A673 (cell line): ENCODE measurements around the gene TMEM150C. TPM values are rescaled to one million over a fixed set of nuclear protein-coding genes. Genes with fewer than 3 reads are reported as not detected.

Source experiments
- BruUV-seq: library from RNA; stranded (reverse); fragments of 400-500 nt; replicated peaks from 2 replicates; lab custom pipeline; 2021; lab: Mats Ljungman, UMichigan
- CTCF ChIA-PET: fragments of 300-600 bp; sonication (Branson Sonifier 250); formaldehyde crosslinking; loops from one replicate; lab custom pipeline; 2022; ENCODE audit warnings: antibody characterized with exemption; lab: Charles Lee
- POLR2A ChIA-PET: fragments of 300-600 bp; sonication (Branson Sonifier 250); formaldehyde crosslinking; loops from one replicate; lab custom pipeline; 2022; ENCODE audit warnings: antibody characterized with exemption; ENCODE audit not compliant: low non-redundant PET; lab: Charles Lee
- DNase-seq: peaks from one replicate; pipeline ENCODE4 v3.0.0-alpha.2; 2015; ENCODE audit warnings: low spot score
- H3K27ac ChIP-seq: fragments of 200-600 bp; sonication (generic); 2 replicates; pipeline ENCODE4 v1.5.1; 2016; ENCODE audit warnings: mixed run types, low read depth, mild to moderate bottlenecking, mixed read lengths, antibody characterized with exemption, low read length; ENCODE audit not compliant: poor library complexity, severe bottlenecking
- H3K27me3 ChIP-seq: fragments of 200-600 bp; sonication (generic); replicated peaks from 2 replicates; pipeline ENCODE4 v1.6.1; 2017; ENCODE audit warnings: mixed run types, low read depth, mild to moderate bottlenecking, mixed read lengths, antibody characterized with exemption, low read length; ENCODE audit not compliant: insufficient read depth, poor library complexity
- H3K36me3 ChIP-seq: fragments of 200-600 bp; sonication (generic); 2 replicates; pipeline ENCODE4 v1.6.1; 2016; ENCODE audit warnings: mixed run types, mild to moderate bottlenecking, mixed read lengths, antibody characterized with exemption, low read length; ENCODE audit not compliant: insufficient read depth, poor library complexity, severe bottlenecking
- H3K4me1 ChIP-seq: fragments of 200-600 bp; sonication (generic); 2 replicates; pipeline ENCODE4 v1.6.1; 2017; ENCODE audit warnings: mixed run types, mild to moderate bottlenecking, mixed read lengths, antibody characterized with exemption, low read length; ENCODE audit not compliant: insufficient read depth, poor library complexity, severe bottlenecking
- H3K4me3 ChIP-seq: fragments of 200-600 bp; sonication (generic); 2 replicates; pipeline ENCODE4 v1.5.1; 2016; ENCODE audit warnings: low read depth, mixed run types, mild to moderate bottlenecking, mixed read lengths, low read length; ENCODE audit not compliant: poor library complexity, severe bottlenecking
- H3K9me3 ChIP-seq: fragments of 200-600 bp; sonication (generic); 2 replicates; pipeline ENCODE4 v1.6.1; 2016; ENCODE audit warnings: mixed run types, low read depth, mild to moderate bottlenecking, mixed read lengths, antibody characterized with exemption, low read length; ENCODE audit not compliant: poor library complexity, severe bottlenecking
- EZH2 ChIP-seq: fragments of 200-600 bp; sonication (generic); IDR thresholded peaks from 2 replicates; pipeline ENCODE4 v1.6.1; 2017; ENCODE audit warnings: borderline replicate concordance, low read depth, mild to moderate bottlenecking, mixed read lengths, antibody characterized with exemption, low read length; ENCODE audit not compliant: poor library complexity, severe bottlenecking
- intact Hi-C: fragments of 100-400 bp; cut with micrococcal nuclease; formaldehyde crosslinking; loops from one replicate; pipeline ENCODE4 v1.10.0; 2022; ENCODE audit not compliant: unreplicated experiment
- total RNA-seq: library from RNA; stranded (reverse); gene quantifications from 2 replicates; pipeline ENCODE4 v1.2.3, GENCODE V29; 2021
- TF ChIP-seq, protein P1 (sequence below): fragments of 300-800, 200-600 bp; sonication (generic); conservative IDR thresholded peaks from 2 replicates; pipeline ENCODE4 v1.5.1; 2017; ENCODE audit warnings: low read depth, mild to moderate bottlenecking, antibody characterized with exemption, low read length, moderate library complexity, mixed read lengths

TMEM150C gene
- total RNA-seq, 1 experiment from 2014 or later: 0.34 TPM

DNA sequence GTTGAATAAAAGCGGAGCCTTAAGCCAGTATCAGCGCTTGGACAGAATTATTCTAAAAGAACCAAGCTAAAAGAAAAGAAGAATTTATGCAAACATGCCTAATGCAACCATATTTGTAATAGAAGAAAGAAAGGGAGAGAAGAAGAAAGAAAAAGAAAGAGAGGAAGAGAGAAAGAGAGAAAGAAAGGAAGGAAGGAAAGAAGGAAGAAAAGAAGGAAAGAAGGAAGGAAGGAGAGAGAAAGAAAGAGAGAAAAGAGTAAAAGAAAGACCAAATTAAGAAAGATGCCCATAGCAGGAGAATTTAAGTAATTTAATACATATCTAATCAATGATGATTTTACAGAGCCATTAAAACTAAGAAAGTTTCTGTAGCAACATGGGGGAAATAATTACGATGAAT, 30.9 kb upstream of the TMEM150C start:
- Histone ChIP-seq H3K4me3 (no peak overlapping the region), H3K4me1 (no peaks in the 10 kb centered on the region), H3K27me3 (peaks cover 4% of the 10 kb centered on the region), H3K9me3 (no peaks in the 10 kb centered on the region), H3K36me3 (no peaks in the 10 kb centered on the region), H3K27ac (no peak overlapping the region)
- DNase-seq: no peak
- intact Hi-C loops: no loop called here
- POLR2A ChIA-PET: no interaction called here
- TF ChIP-seq EZH2: no peak
- TF ChIP-seq, protein P1, sequence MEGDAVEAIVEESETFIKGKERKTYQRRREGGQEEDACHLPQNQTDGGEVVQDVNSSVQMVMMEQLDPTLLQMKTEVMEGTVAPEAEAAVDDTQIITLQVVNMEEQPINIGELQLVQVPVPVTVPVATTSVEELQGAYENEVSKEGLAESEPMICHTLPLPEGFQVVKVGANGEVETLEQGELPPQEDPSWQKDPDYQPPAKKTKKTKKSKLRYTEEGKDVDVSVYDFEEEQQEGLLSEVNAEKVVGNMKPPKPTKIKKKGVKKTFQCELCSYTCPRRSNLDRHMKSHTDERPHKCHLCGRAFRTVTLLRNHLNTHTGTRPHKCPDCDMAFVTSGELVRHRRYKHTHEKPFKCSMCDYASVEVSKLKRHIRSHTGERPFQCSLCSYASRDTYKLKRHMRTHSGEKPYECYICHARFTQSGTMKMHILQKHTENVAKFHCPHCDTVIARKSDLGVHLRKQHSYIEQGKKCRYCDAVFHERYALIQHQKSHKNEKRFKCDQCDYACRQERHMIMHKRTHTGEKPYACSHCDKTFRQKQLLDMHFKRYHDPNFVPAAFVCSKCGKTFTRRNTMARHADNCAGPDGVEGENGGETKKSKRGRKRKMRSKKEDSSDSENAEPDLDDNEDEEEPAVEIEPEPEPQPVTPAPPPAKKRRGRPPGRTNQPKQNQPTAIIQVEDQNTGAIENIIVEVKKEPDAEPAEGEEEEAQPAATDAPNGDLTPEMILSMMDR: no peak
- BruUV-seq: no TSS peak
- CTCF ChIA-PET: no interaction called here

DNA sequence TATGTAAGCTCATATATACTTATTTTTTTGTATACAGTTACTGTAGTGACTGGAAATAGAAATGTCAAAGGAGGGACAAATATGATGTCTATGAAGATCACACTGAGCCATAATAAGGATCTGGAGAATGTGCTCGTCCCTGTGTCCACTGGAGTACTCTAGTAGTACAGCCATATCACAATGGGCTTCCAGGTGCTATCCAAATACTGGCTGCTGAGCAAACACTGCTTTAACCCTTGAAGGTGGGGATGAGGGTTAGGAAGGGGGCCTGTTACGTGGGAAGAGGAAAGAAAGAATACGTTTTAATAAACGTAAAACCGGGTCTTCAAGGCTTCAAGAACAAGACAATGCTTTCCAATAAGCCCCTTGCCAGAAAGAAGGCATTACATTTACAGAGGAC, 29.8 kb upstream of the TMEM150C start:
- no peak for TF ChIP-seq EZH2
- TF ChIP-seq, protein P1: no peak
- H3K4me3 ChIP-seq: no peak overlapping the region
- no peaks in the 10 kb centered on the region for H3K4me1 ChIP-seq
- CTCF ChIA-PET: no interaction called here
- H3K27me3 ChIP-seq: peaks cover 4% of the 10 kb centered on the region
- no peaks in the 10 kb centered on the region for H3K9me3 ChIP-seq
- H3K36me3 ChIP-seq: no peaks in the 10 kb centered on the region
- intact Hi-C loops: no loop called here
- DNase-seq: no peak
- no peak overlapping the region for H3K27ac ChIP-seq
- POLR2A ChIA-PET: no interaction called here
- BruUV-seq: no TSS peak

DNA sequence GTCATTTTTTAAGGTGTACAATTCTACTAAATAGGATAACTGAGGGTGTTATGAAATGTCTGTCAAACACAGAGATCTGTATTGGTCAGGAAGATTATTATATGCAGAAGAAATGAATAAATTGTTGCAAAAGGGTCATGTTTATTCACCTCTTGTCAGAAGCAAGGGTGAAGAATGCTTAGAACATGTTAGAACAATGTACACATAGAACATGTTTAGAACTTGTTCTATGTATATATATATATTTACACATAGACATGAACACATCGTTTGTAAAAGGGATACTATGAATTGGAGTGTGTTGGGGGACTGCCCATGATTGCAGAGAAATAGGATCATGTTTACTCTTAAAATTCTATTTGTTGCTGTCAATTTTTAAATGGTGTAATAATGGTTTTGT, 28.0 kb upstream of the TMEM150C start:
- peaks cover 4% of the 10 kb centered on the region for H3K27me3 ChIP-seq
- H3K9me3 ChIP-seq: no peaks in the 10 kb centered on the region
- no peak overlapping the region for H3K27ac ChIP-seq
- TF ChIP-seq, protein P1: no peak
- TF ChIP-seq EZH2: no peak
- no peaks in the 10 kb centered on the region for H3K4me1 ChIP-seq
- no peak for DNase-seq
- ChIA-PET POLR2A (no interaction called here), CTCF (no interaction called here)
- intact Hi-C loops: no loop called here
- BruUV-seq: no TSS peak
- H3K4me3 ChIP-seq: no peak overlapping the region
- no peaks in the 10 kb centered on the region for H3K36me3 ChIP-seq
